Measurements from ENCODE around the gene NOL9. TPM values are rescaled to one million over a fixed set of nuclear protein-coding genes. Genes with fewer than 3 reads are reported as not detected.
A peak's percentile ranks its signal among the peaks of the same experiment; 100 is the strongest.

The NOL9 gene
- total RNA-seq (2016; rRNA removed; fragmentation: Illumina TruSeq; extraction: Trizol) (20.2 and 24.7 TPM in 2 replicates), polyA plus RNA-seq (2011; rRNA removed) (13.0 and 18.0 TPM in 2 replicates), polyA minus RNA-seq (2011; rRNA and poly(A)+ RNA removed; ENCODE audit: low replicate concordance) (14.0 and 45.5 TPM in 2 replicates), Bru-seq, nascent RNA (percentile 76 among the genes with signal in this experiment), BruChase-seq, experiment 1, labeled RNA remaining after a 6-hour chase (percentile 89 among the genes with signal in this experiment), BruChase-seq, experiment 2, labeled RNA remaining after a 2-hour chase (percentile 87 among the genes with signal in this experiment)
- 4.3 and 6.3 TPM in 2 replicates for total RNA-seq (2016; cell fraction: cytosol; rRNA removed; fragmentation: Illumina TruSeq; extraction: Trizol; ENCODE audit: low read depth)
- 19.4 and 25.8 TPM in 2 replicates for total RNA-seq (2016; cell fraction: insoluble cytoplasmic fraction; rRNA removed; fragmentation: Illumina TruSeq; extraction: Trizol)
- 5.9 and 8.3 TPM in 2 replicates for total RNA-seq (2016; cell fraction: membrane; rRNA removed; fragmentation: Illumina TruSeq; extraction: Trizol)
- total RNA-seq (2016; cell fraction: nucleus; rRNA removed; fragmentation: Illumina TruSeq; extraction: Trizol) = 26.3 and 28.9 TPM in 2 replicates
- 4.1 and 6.3 TPM in 2 replicates for polyA plus RNA-seq (2011; cell fraction: cytosol; rRNA removed)
- 21.8 and 23.2 TPM in 2 replicates for polyA plus RNA-seq (2011; cell fraction: nucleus; rRNA removed)
- 5.5 and 7.7 TPM in 2 replicates for polyA plus RNA-seq (2012)
- 1.00 and 1.3 TPM in 2 replicates for polyA plus RNA-seq (2016; cell fraction: cytosol; fragmentation: Illumina TruSeq; extraction: Trizol; ENCODE audit: low read depth)
- polyA plus RNA-seq (2016; cell fraction: insoluble cytoplasmic fraction; fragmentation: Illumina TruSeq; extraction: Trizol; ENCODE audit: low read depth) = 11.8 and 15.3 TPM in 2 replicates
- 2.0 and 2.6 TPM in 2 replicates for polyA plus RNA-seq (2016; cell fraction: membrane; fragmentation: Illumina TruSeq; extraction: Trizol; ENCODE audit: low read depth)
- polyA plus RNA-seq (2016; cell fraction: nucleus; fragmentation: Illumina TruSeq; extraction: Trizol; ENCODE audit: insufficient read depth, low read depth) = 25.2 and 25.4 TPM in 2 replicates
- 5.5 and 8.8 TPM in 2 replicates for polyA minus RNA-seq (2011; cell fraction: cytosol; rRNA and poly(A)+ RNA removed)
- 63.2 and 74.2 TPM in 2 replicates for polyA minus RNA-seq (2011; cell fraction: nucleus; rRNA and poly(A)+ RNA removed)
- long read RNA-seq, experiment 1, full-length matches to known transcripts = 8 of 14 reads
- long read RNA-seq, experiment 1, partial matches to known transcripts = 4 of 14 reads
- long read RNA-seq, experiment 1, other reads (novel, unspliced or antisense) = 2 of 14 reads
- long read RNA-seq, experiment 2, full-length matches to known transcripts = 4 of 11 reads
- long read RNA-seq, experiment 2, partial matches to known transcripts = 2 of 11 reads
- long read RNA-seq, experiment 2, other reads (novel, unspliced or antisense) = 5 of 11 reads

DNA sequence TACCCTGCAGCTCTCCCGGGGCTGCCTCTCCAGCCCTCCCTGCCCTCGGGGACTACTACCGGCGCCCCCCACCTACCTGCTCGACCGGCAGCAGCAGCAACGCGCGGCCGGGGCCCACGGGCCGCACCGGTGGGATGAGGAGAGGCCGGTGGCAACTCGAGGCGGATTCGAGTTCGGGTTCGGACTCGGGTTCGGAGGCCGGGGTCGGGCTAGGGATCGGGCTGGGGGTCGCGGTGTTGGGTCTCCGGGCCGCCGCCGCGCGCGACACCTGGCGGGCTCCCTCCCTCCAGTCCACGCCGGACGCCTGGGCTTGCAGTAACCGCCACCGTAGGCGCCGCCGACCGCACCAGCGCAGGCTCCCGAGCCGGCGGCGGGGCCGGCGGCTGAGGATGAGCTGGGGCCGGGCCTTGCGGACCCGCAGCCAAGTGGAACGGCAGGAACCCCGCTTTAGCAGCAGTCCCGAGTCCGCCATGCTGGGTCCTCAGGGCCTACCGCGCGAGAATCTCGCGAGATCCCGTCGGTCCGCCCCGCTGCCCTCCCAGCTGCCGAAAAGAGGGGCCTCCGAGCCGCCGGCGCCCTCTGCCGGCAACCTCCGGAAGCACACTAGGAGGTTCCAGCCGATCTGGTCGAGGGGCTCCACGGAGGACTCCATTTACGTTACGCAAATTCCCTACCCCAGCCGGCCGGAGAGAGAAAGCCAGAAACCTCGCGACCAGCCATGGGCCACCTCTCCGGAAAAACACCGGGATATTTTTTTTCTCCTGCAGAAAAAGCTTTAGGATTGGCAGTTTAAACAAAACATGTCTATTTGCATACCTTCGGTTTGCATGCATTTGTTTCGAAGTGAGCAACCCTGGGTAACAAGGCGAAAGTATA, at the start of gene NOL9:
Gene NOL9, minus strand, starts transcription at position 483 of the 876 bp plus-strand sequence. Its CDS starts 11 bp downstream, at position 472.
- ChIA-PET CTCF (ENCODE audit: low intra/inter-chr PET ratio, low total read pairs) (interaction anchor here (0.8 to 1.5 kb wide), 7 partner anchors 28 to 147 kb away, joined by 3 to 11 read pairs (median 3); partner anchors contain the start of genes DNAJC11 and THAP3), POLR2A (interaction anchor here (1.0 to 3.8 kb wide), 8 partner anchors 18 to 71 kb away, joined by 3 to 38 read pairs (median 4); partner anchors contain the start of genes KLHL21, PLEKHG5, THAP3 and ZBTB48)
- peak within 1 kb of the TSS; percentile 71 for H2AFZ ChIP-seq (ENCODE audit: low read length)
- intact Hi-C loops (cut with micrococcal nuclease; ENCODE audit: unreplicated experiment) (loop anchor here (1.0 to 5.0 kb wide), 2 partner anchors 25 to 93 kb away; partner anchors contain the start of gene ZBTB48), in situ Hi-C loops (cut with HindIII; ENCODE audit: extremely low pct_ligation_motif_present, low pct_unique_long_range_greater_than_20kb) (no loop called here)
- H3K9me3 ChIP-seq (ENCODE audit: low read length) = no peaks in the 10 kb centered on the region
- no TSS peak for BruUV-seq (replicated peaks)
- DNase-seq (ENCODE audit: low spot score) (peak; percentile 84), ATAC-seq (peak; percentile 93), FAIRE-seq (peak; percentile 52)
- no peaks in the 10 kb centered on the region; a peak in 1 of 5 replicates for H3K27me3 ChIP-seq (ENCODE audit: control insufficient read depth in 1 of 2, insufficient read depth in 2 of 2, low read length in 2 of 2)
- H3K79me2 ChIP-seq (ENCODE audit: insufficient read depth, low read length) = peaks cover 22% of the 10 kb centered on the region
- peaks cover 20% of the 10 kb centered on the region for H3K4me1 ChIP-seq (ENCODE audit: insufficient read depth, low read length)
- peak within 1 kb of the TSS; percentile 93 for H3K9ac ChIP-seq (ENCODE audit: insufficient read depth, low read depth, low read length)
- H3K27ac ChIP-seq (ENCODE audit: extremely low read length, insufficient read depth, low read length) = peak within 1 kb of the TSS; percentile 64
- H3K4me2 ChIP-seq (ENCODE audit: low read depth, low read length) = peak within 1 kb of the TSS; percentile 100
- peaks cover 5% of the 10 kb centered on the region; the same call in 1 of the 2 replicates for H4K20me1 ChIP-seq (ENCODE audit: insufficient read depth, low read length)
- H3K36me3 ChIP-seq (replicated peaks in 1 of 2; ENCODE audit: control insufficient read depth in 1 of 2, insufficient read depth in 2 of 2, low read length in 2 of 2) = peaks cover 5 to 10% of the 10 kb centered on the region in 2 experiments; a peak in 4 of 5 replicates
- H3K4me3 ChIP-seq (replicated peaks in 1 of 3; ENCODE audit: insufficient read depth in 1 of 3, low read depth in 2 of 3, low read length in 3 of 3) = peak within 1 kb of the TSS; percentile 93 to 98 (median 96)
- WGBS (ENCODE audit: low lambda C conversion rate) = under 1% methylated on average over 24 of the region's 87 CpGs
- TF ChIP-seq, protein P1, sequence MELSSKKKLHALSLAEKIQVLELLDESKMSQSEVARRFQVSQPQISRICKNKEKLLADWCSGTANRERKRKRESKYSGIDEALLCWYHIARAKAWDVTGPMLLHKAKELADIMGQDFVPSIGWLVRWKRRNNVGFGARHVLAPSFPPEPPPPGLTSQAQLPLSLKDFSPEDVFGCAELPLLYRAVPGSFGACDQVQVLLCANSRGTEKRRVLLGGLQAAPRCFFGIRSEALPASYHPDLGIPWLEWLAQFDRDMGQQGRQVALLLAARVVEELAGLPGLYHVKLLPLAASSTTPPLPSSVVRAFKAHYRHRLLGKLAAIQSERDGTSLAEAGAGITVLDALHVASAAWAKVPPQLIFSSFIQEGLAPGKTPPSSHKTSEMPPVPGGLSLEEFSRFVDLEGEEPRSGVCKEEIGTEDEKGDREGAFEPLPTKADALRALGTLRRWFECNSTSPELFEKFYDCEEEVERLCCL (CRISPR knock-in tag; IDR thresholded peaks at IDR 0.05; ENCODE audit: borderline replicate concordance) = no peak; the same call in 1 of the 2 replicates
- TF ChIP-seq, protein P2, sequence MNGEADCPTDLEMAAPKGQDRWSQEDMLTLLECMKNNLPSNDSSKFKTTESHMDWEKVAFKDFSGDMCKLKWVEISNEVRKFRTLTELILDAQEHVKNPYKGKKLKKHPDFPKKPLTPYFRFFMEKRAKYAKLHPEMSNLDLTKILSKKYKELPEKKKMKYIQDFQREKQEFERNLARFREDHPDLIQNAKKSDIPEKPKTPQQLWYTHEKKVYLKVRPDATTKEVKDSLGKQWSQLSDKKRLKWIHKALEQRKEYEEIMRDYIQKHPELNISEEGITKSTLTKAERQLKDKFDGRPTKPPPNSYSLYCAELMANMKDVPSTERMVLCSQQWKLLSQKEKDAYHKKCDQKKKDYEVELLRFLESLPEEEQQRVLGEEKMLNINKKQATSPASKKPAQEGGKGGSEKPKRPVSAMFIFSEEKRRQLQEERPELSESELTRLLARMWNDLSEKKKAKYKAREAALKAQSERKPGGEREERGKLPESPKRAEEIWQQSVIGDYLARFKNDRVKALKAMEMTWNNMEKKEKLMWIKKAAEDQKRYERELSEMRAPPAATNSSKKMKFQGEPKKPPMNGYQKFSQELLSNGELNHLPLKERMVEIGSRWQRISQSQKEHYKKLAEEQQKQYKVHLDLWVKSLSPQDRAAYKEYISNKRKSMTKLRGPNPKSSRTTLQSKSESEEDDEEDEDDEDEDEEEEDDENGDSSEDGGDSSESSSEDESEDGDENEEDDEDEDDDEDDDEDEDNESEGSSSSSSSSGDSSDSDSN (CRISPR knock-in tag; IDR thresholded peaks at IDR 0.05) = peak; percentile 69; the same call in 1 of the 2 replicates
- no peak for TF ChIP-seq ZNF720 (CRISPR knock-in tag; IDR thresholded peaks at IDR 0.05)
- TF ChIP-seq, protein P3, sequence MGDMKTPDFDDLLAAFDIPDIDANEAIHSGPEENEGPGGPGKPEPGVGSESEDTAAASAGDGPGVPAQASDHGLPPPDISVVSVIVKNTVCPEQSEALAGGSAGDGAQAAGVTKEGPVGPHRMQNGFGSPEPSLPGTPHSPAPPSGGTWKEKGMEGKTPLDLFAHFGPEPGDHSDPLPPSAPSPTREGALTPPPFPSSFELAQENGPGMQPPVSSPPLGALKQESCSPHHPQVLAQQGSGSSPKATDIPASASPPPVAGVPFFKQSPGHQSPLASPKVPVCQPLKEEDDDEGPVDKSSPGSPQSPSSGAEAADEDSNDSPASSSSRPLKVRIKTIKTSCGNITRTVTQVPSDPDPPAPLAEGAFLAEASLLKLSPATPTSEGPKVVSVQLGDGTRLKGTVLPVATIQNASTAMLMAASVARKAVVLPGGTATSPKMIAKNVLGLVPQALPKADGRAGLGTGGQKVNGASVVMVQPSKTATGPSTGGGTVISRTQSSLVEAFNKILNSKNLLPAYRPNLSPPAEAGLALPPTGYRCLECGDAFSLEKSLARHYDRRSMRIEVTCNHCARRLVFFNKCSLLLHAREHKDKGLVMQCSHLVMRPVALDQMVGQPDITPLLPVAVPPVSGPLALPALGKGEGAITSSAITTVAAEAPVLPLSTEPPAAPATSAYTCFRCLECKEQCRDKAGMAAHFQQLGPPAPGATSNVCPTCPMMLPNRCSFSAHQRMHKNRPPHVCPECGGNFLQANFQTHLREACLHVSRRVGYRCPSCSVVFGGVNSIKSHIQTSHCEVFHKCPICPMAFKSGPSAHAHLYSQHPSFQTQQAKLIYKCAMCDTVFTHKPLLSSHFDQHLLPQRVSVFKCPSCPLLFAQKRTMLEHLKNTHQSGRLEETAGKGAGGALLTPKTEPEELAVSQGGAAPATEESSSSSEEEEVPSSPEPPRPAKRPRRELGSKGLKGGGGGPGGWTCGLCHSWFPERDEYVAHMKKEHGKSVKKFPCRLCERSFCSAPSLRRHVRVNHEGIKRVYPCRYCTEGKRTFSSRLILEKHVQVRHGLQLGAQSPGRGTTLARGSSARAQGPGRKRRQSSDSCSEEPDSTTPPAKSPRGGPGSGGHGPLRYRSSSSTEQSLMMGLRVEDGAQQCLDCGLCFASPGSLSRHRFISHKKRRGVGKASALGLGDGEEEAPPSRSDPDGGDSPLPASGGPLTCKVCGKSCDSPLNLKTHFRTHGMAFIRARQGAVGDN (CRISPR knock-in tag; IDR thresholded peaks at IDR 0.05) = no peak; the same call in 1 of the 2 replicates
